Choroid plexus epithelial cell (primary cell): Measurements from ENCODE around the gene VPS9D1.

Source experiments
- DNase-seq: peaks from one replicate; pipeline ENCODE4 v3.0.0-alpha.2; 2010; ENCODE audit warnings: low read depth
- H3K4me3 ChIP-seq: 2 replicates; pipeline ENCODE4 v1.5.1; 2011; ENCODE audit warnings: low read depth, mild to moderate bottlenecking, control low read depth, low read length, moderate library complexity
- TF ChIP-seq, protein P1 (sequence below): conservative IDR thresholded peaks from 2 replicates; pipeline ENCODE4 v1.5.1; 2011; ENCODE audit warnings: low read depth, mild to moderate bottlenecking, control low read depth, inconsistent platforms, low read length, moderate library complexity

VPS9D1 gene, protein sequence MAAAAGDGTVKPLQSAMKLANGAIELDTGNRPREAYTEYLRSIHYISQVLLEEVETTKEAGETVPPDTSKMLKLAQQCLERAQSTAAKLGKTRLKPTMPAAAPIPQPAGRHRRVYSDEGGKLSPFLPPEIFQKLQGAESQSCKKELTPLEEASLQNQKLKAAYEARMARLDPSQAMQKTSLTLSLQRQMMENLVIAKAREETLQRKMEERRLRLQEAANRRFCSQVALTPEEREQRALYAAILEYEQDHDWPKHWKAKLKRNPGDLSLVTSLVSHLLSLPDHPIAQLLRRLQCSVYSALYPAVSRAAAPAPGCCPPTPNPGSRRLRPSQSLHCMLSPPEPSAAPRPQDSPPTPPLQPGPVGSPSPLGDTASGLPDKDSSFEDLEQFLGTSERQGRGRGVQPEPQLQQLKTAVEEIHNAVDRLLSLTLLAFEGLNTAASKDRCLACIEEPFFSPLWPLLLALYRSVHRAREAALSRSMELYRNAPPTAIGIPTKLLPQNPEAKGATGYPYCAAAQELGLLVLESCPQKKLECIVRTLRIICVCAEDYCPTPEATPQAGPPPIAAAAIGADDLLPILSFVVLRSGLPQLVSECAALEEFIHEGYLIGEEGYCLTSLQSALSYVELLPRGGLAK

DNA sequence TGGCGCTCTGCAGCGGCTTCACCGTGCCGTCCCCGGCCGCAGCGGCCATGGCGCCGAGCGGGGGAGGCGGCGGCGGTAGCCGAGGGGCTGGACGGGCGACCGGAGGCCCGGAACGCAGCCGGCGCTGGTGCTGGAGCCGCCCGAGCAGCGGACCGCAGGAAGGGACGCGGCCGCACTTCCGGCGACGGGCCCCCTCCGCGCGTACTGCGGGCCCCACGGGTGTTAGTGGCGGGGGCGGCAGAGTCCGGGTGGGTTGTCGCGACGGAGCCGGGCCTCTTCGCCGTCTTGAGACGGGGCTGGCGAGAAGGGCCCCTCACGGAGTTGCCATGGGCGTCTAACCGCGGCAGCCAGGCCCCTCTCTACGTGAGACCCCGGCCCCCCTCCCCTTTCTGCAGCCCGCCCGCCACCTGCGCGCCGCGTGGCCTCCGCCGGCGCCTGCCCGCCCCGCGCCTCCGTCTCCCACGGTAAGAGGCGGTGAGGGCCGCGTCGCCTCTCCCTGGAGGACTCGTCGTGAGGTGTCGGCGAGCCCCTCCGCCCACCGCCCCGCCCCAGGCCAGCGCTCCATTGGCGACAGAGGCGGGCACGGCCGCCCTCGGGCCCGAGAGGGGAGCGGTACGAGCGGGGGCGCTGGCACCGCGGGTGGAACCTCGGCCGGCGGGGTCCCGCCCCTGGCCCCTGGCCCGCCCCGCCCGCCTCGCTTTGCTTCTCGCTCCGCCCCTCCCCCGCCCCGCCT is at the start of gene VPS9D1, which contains the start of gene ZNF276:
VPS9D1 (minus strand) TSS at position 86 of the 733 bp plus-strand sequence; CDS start at position 49, 37 bp downstream.
ZNF276 (plus strand) TSS at position 725 of the 733 bp plus-strand sequence. CDS start 104 bp downstream, outside the sequence.
- TF ChIP-seq, protein P1, sequence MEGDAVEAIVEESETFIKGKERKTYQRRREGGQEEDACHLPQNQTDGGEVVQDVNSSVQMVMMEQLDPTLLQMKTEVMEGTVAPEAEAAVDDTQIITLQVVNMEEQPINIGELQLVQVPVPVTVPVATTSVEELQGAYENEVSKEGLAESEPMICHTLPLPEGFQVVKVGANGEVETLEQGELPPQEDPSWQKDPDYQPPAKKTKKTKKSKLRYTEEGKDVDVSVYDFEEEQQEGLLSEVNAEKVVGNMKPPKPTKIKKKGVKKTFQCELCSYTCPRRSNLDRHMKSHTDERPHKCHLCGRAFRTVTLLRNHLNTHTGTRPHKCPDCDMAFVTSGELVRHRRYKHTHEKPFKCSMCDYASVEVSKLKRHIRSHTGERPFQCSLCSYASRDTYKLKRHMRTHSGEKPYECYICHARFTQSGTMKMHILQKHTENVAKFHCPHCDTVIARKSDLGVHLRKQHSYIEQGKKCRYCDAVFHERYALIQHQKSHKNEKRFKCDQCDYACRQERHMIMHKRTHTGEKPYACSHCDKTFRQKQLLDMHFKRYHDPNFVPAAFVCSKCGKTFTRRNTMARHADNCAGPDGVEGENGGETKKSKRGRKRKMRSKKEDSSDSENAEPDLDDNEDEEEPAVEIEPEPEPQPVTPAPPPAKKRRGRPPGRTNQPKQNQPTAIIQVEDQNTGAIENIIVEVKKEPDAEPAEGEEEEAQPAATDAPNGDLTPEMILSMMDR = no peak
- H3K4me3 ChIP-seq = peak within 1 kb of the TSS; percentile 75
- peak; percentile 80 for DNase-seq

DNA sequence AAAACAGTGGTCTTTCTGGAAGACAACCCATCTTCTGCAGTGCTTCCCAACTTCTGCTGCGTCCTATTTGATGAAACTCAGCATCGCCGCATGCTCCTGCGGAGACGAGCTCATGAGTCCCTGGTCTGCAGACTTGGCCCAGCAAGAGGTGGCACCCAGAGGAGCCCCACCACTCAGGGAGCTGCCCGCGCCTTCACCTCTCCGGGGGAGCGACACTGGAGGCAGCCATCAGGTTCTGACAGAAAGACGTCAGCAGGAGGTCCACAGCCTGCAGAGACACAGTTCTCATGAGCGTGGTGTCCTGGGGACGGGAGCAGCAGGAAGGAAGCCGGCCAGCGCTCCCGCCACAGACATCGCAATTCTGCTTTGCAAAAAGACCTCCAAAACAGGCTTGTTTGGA is 49.7 kb upstream of the VPS9D1 start:
- no peak overlapping the region for H3K4me3 ChIP-seq
- TF ChIP-seq, protein P1 = no peak

DNA sequence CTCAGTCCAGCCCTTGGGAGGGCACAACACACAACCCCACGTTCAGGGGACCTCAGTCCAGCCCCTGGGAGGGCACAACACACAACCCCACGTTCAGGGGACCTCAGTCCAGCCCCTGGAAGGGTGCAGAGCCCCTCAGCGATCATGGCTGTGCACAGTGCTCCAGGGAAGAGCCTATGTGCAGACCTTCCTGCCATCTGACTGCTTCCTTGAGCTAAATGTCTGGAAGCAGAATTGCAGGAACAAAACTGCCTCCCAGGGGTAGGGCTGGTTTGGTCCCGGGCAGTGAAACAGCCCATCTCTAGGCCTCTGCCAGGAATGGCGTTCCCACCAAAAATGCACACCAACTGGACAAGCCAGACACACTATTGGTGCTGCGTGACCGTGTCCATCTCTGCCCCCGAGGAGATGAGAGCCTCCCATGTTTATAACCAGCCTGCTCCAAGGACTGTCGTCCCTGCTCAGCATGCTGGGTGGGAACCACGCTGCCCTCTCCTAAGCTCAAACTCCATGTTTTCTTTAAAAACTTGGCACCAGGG is 44.7 kb upstream of the VPS9D1 start:
- DNase-seq = no peak
- no peak overlapping the region for H3K4me3 ChIP-seq
- TF ChIP-seq, protein P1 = no peak

More for the DNA sequence above, 49.7 kb upstream of the VPS9D1 start:
- no peak for DNase-seq

DNA sequence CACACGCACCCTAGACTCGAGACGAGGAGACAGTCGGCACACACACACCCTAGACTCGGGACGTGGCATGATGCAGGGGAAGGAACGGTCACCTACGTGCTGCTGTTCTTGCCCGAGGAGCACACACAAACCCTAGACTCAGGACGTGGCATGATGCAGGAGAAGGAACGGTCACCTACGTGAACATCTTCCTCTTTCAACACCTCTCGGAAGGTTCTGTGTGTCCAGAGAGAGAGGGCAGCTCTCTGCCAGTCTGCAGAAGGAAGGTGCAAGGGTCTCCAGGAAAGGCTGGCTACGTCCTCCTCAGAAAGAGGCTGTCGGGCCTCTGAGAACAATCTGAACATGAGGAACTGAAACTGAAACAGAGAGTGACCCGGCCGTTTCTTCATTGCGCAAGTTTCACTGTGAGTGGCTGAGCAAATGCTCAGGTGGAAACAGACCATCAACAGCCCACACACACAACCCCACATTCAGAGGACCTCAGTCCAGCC is 44.1 kb upstream of the VPS9D1 start:
- TF ChIP-seq, protein P1 = no peak
- DNase-seq = peak; percentile 73
- no peak overlapping the region for H3K4me3 ChIP-seq

DNA sequence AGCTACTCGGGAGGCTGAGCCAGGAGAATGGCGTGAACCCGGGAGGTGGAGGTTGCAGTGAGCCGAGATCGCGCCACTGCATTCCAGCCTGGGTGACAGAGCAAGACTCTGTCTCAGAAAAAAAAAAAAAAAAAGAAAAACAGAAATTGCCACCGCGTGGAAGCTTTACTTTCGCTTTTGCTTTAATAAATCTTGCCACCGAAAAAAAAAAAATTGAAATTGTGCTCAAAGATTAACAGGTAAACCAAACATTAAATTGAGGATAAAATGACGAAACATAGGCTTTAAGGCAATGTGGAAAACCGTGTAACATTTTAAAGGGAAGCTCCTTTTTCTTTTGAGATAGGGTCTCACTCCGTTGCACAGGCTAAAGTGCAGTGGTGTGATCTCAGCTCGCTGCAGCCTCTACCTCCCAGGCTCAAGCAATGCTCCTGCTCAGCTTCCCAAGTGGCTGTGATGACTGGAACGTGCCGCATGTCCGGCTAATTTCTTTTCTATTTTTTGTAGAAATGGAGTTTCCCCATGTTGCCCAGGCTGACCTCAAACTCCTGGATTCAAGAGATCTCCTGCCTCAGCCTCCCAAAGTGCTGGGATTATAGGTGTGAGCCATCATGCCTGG is 40.7 kb upstream of the VPS9D1 start:
- TF ChIP-seq, protein P1 = no peak
- DNase-seq = no peak
- no peak overlapping the region for H3K4me3 ChIP-seq

DNA sequence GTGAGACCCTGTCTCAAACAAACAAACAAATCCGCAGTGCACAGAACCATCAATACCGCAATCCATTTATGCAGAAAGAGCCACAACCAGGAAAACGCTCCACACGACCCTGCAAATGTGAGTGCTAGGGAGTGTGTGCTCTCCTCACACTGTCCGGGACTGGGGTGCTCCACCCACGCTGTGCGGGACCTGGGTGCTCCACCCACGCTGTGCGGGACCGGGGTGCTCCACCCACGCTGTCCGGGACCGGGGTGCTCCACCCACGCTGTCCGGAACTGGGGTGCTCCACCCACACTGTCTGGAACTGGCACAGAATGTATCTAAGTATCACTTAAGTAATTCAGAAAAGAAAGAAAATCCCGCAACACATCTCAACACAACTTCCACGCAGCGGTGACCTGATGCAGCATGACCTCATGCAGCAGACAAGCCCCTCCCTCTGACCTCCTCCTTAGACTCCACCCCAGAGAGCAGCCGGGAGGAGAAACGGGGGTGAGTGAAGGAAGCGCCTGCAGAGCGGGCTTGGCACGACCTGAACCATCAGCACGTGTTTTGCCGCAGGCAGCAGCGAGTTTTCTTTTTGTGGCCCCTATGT is 39.1 kb upstream of the VPS9D1 start:
- no peak for DNase-seq
- H3K4me3 ChIP-seq = no peak overlapping the region
- TF ChIP-seq, protein P1 = no peak
